CD4-positive, alpha-beta T cell treated with Interleukin-1 beta for 1 hour (primary cell): ENCODE results near the gene KIF24.
A peak's percentile ranks its signal among the peaks of the same experiment; 100 is the strongest.
"Not testable (repeated sequence)": the region's sequence is repeated elsewhere in the genome, so short reads cannot be mapped to it uniquely, and the experiment has no call there.

Source experiments
- DNase-seq, 2 donors: peaks; one replicate each; pipeline ENCODE4 v3.0.0-alpha.2; 2020 to 2022

KIF24 gene

DNA sequence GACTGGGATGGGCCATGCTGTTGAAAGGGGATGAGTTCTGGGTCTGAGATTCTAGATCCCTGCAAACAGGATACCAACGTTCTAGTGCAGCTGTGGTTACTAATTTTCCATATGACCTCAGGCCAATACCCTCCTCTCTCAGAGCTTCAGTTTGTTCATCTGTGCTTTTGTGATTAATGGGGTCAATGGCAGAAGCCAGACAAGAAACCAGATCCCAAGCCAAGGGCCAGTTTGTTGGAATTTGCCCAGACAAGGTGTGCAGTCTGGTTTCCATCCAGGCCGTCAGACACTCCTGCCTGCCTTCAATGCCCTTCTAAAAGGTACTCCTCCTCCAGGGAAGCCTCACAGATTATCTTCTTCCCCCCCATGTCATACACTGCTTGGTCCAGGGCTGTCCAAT, 36.2 kb upstream of the KIF24 start:
- no peak for DNase-seq

DNA sequence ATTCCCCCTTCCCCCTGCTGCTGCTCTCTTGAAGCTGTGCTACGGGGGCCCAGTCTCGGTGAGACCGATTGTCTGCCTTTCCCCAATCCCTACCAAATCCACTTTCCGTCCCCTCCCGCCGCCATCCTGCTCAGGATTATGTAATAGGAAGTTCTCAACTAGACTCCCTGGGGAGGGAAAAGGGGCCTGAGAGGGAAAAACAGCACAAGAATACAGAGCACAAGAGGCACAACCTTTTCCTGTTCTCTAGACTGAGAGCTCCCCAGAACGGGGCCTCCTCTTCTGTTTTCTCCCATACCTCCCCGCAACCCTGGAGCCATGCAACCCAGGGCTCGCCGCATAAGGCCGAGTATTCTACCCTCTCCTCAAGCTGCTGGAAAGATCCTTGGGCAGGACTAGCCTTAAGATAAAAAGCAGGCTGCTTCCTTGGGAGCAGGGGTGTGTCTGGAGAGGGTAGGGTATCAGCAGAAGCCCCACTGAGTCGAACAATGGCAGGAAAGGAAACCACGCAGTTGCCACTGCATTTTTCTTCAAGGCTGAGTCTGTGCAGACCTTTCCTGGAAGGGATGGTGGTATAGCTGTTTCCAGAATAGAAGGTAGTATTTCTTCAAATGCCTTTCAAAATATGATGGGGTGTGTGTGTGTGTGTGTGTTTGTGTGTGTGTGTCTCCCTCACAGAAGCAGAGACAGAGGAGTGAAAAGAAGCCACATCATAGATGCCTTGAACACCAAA, 34.7 kb upstream of the KIF24 start:
- no peak for DNase-seq

DNA sequence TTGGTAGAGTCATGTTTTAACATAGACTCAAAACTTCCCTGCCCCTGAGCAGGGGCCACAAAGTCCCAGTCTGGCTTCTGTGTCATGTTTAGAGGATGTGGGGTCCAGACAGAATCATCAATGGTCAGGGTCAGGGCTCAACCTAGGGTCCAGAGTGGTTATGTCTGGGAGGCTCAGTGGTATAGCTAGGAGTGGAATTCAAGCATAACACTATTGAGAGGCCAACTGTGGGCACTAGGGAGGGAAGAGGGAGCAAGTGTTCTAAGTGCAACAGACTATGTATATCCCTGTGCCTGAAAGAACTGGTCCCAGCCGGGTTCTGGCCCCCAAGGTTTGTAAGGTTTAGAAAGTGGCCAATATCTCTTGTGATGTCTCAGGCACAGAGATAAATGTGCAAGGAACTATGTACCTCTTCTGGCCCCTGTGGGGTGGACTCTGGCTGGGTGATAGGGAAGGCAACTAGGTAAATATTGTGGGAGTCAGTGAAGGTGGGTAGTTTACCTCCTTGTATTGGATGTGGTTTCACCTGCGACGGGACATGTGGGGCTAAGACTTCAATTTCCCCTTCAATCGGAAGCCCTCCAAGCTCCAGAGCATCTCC, 33.6 kb upstream of the KIF24 start:
- DNase-seq: no peak

DNA sequence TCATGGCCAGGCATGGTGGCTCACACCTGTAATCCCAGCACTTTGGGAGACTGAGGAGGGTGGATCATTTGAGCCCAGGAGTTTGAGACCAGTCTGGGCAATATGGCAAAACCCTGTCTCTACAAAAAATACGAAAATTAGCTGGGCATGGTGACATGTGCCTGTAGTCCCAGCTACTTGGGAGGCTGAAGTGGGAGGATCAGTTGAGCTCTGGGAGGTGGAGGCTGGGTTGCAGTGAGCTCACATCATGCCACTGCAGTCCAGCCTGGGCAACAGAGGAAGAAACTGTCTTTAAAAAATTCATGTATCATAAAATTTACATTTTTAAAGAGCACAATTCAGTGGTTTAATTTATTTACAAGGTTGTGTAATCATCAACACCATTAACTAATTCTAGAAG, 23.9 kb upstream of the KIF24 start:
- not testable (repeated sequence) for DNase-seq

DNA sequence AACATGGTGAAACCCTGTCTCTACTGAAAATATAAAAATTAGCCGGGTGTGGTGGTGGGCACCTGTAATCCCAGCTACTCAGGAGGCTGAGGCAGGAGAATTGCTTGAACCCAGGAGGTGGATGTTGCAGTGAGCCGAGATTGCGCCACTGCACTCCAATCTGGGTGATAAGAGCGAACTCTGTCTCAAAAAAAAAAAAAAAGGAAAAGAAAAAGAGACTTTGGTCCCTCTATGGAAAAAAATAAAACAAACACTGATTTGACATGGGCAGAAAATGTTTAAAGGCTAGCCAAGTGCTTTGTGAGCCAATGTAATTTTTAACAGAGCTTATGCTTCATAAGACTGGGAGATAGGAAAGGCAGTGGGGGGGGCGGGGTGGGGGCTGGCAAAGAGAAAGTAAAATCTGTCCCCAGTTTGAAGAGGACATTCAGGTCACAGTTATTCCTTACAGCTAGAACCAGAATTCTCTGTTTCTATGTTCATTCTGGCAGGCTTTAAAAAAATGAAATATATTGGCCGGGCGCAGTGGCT, 23.1 kb upstream of the KIF24 start:
- DNase-seq: not testable (repeated sequence)

DNA sequence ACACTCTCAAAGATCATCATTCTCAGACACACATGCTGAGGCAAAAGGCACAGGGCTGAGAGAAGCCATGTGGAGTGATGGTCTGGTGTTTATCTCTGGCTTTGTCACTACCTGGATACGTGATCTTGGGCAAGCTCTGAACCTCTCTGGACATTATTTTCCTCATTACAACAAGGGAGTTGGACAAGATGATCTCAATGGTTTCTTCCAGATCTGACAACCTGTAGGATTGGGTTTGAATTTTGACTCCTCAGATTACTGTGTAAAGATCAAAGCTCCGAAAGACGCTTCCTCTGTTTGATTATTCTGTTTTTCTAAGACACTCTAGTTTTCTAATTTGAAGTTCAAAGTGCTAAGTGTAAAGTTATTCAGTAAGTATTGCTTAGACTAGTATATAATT, 20.3 kb upstream of the KIF24 start:
- no peak for DNase-seq

DNA sequence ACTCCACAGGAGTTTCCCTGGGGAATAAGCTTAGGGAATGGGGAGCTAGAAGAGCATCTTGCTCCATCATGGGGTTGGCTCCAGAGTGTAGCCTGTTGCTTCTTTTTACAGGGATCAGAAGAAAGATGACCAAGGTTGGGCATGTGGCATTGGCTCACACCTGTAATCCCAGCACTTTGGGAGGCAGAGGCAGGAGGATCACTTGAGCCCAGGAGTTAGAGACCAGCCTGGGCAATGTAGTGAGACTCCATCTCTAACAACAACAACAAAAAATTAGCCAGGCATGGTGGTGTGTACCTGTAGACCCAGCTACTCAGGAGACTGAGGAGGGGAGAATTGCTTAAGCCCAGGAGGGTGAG, 18.7 kb upstream of the KIF24 start:
- no peak for DNase-seq

DNA sequence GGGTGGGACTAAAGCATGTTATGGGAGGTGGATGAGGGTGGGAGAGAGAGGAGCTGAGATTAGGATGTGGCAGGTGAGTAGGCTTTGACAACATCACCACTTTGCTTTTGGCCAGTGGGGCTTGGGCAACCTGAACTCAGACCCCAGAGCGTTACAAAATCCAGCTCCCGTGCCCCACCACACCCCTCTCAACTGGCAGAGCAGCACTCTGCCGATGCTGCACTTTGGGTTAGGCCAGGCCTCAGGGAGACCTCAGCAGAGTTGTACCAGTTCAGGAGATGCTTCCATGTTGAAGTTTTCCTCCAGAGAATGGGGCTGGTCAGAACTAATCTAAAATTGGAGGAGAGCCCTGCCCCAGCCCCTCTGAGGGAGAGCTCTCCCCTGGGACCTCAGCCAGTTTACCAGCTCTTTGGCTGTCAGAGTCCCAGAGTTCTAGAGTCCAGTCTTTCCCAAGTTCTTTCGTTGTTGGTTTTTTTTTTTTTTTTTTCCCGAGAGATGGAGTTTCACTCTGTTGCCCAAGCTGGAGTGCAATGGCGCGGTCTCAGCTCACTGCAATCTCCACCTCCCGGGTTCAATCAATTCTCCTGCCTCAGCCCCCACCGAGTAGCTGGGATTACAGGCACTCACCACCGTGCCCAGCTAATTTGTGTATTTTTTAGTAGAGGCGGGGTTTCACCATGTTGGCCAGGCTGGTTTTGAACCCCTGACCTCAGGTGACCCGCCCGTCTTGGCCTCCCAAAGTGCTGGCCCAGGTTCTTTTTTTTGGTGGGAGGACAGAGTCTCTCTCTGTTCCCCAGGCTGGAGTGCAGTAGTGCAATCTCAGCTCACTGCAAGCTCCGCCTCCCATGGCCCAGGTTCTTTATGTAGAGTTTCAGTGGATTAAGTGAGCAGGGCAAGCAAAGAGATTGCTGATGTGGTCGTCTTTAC, 18.1 kb upstream of the KIF24 start:
- no peak for DNase-seq

DNA sequence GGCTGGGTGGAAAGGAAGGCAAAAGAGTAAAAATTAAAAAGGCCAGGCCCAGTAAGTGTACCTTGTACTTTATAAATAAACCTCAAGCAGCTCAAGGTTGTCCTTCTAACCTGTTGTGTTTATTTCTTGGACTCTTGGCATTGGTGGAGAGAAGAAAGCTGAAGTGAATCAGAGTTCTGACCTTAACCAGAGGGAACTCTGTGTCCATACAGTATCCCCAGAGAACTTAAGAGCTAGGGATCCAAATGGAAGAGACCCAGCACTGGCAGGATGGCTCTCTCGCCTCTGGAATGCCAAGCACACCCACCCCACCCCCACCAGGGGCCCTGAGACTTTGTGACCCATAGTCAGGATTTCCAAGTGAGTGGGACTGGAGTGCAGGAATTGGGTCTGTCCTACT, 14.5 kb upstream of the KIF24 start:
- DNase-seq: no peak

GRCh38 chr9:34343090-34343489, 14.0 kb upstream of the KIF24 start:
- DNase-seq: no peak

- DNase-seq: no peak
These were observed 12.7 kb upstream of the KIF24 start for GRCh38 chr9:34341659-34342295.

DNA sequence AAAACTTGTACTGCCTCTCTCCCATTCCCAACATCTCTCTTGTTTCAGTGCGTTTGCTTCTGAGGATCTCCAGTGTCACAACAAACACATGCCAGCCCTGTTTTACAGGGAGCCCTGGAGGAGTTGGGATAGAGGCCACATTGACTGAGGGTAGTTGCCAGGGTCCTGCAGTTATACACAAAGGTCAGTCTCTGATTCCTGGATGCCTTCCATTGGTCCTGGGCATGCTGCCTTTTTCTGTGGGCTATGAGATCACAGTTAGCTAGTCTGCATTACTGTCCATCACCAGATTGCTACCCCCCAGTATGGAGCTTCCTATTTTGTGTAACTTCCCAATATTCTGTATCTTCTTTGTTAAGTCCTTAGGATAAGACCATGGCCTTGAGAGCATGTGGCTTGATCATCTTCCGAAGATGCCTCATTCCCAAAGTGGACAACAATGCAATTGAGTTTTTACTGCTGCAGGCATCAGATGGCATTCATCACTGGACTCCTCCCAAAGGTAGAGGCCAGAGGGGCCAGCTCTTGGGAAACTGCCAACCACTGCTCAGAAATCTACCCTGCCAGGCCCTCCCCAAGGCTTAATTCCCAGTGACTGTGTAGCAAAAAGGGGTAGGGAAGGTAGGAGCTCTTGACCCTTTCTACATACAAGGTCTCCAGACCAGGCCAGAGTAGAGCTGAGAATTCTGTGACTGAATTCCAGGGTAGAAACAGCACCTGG, 9.8 kb upstream of the KIF24 start:
- no peak for DNase-seq

- DNase-seq: not testable (repeated sequence)
These were observed 9.0 kb upstream of the KIF24 start for GRCh38 chr9:34338079-34338478.

- peak in 1 of 2 donors; percentile 3 for DNase-seq
These were observed 8.3 kb upstream of the KIF24 start for GRCh38 chr9:34337403-34337802.

- no peak for DNase-seq
These were observed 6.3 kb upstream of the KIF24 start for GRCh38 chr9:34335376-34335775.

- DNase-seq: no peak
These were observed 5.8 kb upstream of the KIF24 start for GRCh38 chr9:34334916-34335315.

DNA sequence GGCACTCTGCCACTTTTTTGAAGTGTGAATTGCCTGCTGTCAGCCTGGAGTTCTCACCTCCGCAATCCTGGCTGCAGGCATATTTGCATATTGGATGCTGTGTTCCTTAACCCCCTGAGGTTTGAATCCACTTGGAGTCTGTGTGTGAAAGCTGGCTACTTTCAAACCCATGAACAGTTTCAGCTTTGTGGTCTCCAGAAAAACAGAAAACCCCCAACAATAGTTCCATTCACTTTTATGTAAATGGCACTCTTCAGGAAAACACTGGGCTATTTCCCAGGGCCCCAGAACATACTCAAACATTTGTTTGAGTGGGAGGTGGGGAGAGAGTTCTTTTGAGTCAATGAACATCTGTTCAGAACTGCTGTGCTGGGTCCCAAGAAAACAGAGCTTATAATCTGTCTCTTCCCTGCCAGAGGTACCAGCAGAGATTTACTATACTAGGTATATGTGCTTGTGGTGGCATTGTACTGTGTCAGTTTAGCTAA, 5.3 kb upstream of the KIF24 start:
- no peak for DNase-seq

GRCh38 chr9:34333836-34334235, 4.8 kb upstream of the KIF24 start:
- DNase-seq: no peak

DNA sequence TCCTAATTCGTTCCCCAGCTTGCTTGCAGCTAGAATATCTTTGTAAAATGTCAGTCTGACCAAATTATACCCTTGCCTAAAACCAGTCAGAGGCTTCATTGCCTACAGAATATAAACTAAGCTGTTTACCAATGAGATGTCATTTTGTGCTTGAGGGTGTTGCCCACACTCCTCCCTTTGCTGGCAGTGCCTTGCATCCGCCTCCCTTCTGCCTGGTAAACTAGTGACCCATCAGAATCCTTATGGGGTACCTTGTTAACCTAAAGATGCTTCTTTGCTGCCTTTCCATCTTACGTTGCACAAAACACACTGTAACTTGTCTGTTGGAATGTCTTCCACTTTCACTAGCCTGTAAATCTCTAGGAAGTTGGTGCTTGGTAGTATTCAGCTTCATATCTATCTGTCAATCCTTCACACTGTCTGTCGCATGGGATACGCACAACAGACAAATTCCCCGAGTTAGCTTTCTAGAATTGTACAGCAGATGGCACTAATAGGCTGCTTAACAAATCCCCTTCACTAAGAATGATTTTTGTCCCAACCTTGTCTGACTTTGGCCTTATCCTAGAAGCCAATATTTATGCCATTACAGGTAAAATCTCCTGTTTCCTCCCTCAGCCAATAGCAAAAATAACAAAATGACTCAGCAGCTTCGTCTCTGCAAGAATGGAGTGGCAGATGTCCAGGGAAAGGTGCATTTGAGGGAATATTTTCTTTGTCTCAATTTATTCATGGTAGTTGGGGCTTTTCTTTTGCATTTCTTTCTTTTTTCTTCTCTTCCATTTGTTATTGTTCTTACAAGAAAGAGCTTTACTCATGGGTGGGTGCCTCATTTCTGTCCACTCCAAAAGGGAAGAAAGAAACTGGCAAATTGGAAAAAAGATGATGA, 3.3 kb upstream of the KIF24 start:
- DNase-seq: peak in 1 of 2 donors; percentile 33

GRCh38 chr9:34331196-34331595, 2.1 kb upstream of the KIF24 start:
- no peak for DNase-seq

DNA sequence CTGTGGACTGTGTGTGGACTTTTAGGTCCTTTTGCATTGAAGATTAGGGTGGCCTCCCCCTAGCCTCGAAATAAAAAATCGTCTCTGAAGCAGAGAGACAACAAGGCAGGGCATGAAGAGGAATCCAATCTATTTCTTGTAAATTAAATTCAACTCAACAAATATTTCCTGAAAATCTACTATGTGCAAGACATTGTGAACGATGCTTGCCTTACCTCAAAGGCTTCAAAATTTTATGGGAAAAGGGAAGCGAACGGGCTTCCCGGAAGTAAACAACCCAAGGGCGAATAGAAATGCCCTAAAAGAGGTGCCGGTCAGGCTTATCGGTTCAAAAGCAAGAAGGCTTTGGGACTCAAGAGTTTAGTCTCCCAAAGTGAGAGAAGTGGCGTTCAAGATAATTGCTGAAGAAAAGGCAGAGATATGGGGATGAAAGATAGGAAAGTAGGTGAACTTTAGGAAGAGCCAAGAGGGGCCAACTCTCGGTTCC, 525 bp downstream of the KIF24 start:
- no peak for DNase-seq
